Activated T-helper 2 cell treated with anti-CD3 and anti-CD28 coated beads, Interferon-gamma antibody, Interleukin-2, Interleukin-4, amounts not matched to agents 10 μg/mL and 5 μg/mL and 100 μg/mL, durations not matched to agents 14 hours and 24 hours and 36 hours (primary cell): Measurements from ENCODE around the gene C10orf62. TPM values are rescaled to one million over a fixed set of nuclear protein-coding genes. Genes with fewer than 3 reads are reported as not detected.
"Not testable (repeated sequence)": the region's sequence is repeated elsewhere in the genome, so short reads cannot be mapped to it uniquely, and the experiment has no call there.

Experiments used
- DNase-seq: peaks from one replicate; pipeline ENCODE4 v3.0.0; 2021; ENCODE audit warnings: low spot score
- H3K27ac Mint-ChIP-seq: one replicate; pipeline ENCODE4 v1.8.0; 2021; ENCODE audit warnings: mixed read lengths
- H3K27me3 Mint-ChIP-seq: one replicate; pipeline ENCODE4 v1.8.0; 2021; ENCODE audit warnings: low read depth, mixed read lengths
- H3K36me3 Mint-ChIP-seq: one replicate; pipeline ENCODE4 v1.8.0; 2021; ENCODE audit warnings: low read depth, mixed read lengths
- H3K4me1 Mint-ChIP-seq: one replicate; pipeline ENCODE4 v1.8.0; 2021; ENCODE audit warnings: low read depth, mixed read lengths
- H3K4me3 Mint-ChIP-seq: one replicate; pipeline ENCODE4 v1.8.0; 2021; ENCODE audit warnings: low read depth, mild to moderate bottlenecking, moderate library complexity, mixed read lengths
- H3K9me3 Mint-ChIP-seq: one replicate; pipeline ENCODE4 v1.8.0; 2021; ENCODE audit warnings: mixed read lengths
- intact Hi-C: fragments of 100-400 bp; cut with micrococcal nuclease; formaldehyde crosslinking; loops from one replicate; pipeline ENCODE4 v1.15.1; 2023
- total RNA-seq: library from RNA; stranded (reverse); gene quantifications from 2 replicates; pipeline ENCODE4 v1.2.3, GENCODE V29; 2022

C10orf62 gene
- total RNA-seq, 1 donor from 2014 or later = not detected

DNA sequence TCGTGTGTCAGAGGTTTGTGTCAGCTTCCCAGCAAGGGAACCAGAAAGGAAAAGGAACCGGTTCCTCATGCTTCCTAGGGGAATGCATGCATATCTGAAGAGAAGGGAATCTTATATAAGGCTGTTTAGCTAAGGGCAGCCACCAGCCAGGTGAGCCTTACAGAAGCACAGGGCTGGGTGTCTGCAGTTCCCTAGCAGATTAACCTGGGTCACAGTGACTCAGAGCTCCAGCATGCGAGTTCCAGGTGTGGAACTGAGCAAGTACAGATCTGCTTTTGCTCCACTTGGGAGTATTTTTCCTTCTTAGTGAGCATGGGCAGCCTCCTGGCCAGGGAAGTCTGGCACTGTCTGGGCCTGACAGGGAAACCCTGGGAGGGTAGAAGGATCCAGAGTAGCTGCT, 17.9 kb upstream of the C10orf62 start:
- H3K4me3 Mint-ChIP-seq = no peak overlapping the region
- H3K9me3 Mint-ChIP-seq = no peaks in the 10 kb centered on the region
- no peak overlapping the region for H3K27ac Mint-ChIP-seq
- no peaks in the 10 kb centered on the region for H3K36me3 Mint-ChIP-seq
- H3K27me3 Mint-ChIP-seq = no peaks in the 10 kb centered on the region
- intact Hi-C loops = no loop called here
- no peak for DNase-seq
- peaks cover 1% of the 10 kb centered on the region for H3K4me1 Mint-ChIP-seq

DNA sequence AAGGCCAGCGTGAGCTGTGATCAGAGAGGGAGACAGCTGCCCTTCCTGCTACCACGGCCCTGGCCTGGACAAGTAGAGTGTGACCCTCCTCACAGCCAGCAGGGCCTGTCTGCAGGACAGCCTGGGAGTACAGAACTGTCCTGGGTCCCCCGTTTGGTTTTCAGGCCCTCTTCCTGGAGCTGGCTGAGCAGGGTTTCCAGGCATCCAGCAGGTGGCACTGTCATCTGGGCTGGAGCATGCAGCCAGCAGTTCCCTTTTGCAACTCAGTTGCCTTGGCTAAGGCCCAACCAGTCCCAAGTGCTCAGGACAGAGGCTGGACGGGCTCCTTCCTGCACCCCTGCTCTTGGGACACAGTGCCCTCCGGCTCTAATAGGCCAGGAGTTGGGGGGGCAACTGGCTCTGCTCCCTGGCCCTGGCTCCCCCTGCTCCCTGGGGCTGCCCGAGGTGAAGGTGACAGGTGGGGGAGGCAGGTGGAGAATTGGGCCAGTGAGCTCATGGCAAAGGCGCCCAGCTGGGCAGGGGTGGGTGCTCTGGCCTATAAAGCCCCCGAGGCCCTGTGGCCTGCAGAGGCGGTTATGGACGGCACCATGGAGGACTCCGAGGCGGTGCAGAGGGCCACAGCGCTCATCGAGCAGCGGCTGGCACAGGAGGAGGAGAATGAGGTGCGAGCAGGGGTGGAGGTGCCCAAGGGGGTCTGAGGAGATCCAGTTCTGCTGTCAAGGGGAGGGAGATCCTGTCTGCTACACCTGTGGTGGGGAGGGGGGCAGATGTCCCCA, 17.1 kb upstream of the C10orf62 start, which contains the start of gene ANKRD2:
Gene ANKRD2 (plus strand): TSS at position 566 of the 776 bp plus-strand sequence. CDS start 10 bp downstream, at position 576.
- H3K36me3 Mint-ChIP-seq = no peaks in the 10 kb centered on the region
- DNase-seq = peak; percentile 41
- no peaks in the 10 kb centered on the region for H3K4me1 Mint-ChIP-seq
- no peak within 1 kb of the TSS for H3K27ac Mint-ChIP-seq
- H3K4me3 Mint-ChIP-seq = no peak within 1 kb of the TSS
- H3K27me3 Mint-ChIP-seq = no peaks in the 10 kb centered on the region
- no peaks in the 10 kb centered on the region for H3K9me3 Mint-ChIP-seq
- intact Hi-C loops = no loop called here

DNA sequence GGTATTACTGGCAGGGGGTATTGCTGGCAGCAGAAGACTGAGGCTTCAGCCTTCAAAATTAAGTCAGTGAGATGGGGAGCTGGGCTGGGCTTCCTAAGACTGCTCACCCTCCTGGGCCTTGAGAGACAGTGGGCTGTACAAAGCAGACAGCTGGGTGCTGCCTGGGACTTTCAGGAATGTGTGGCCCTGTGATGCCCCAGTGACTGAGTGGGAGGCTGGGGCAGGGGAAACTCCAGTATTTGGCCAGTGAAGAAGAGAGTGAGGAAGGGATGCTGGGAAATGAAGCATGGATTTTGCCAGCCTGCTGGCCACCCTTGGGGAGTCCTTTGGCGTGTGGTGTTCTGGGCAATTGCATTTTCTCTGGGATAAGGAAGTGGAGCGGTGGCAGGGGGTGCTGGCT, 16.5 kb upstream of the C10orf62 start:
- H3K27ac Mint-ChIP-seq = no peak overlapping the region
- intact Hi-C loops = no loop called here
- no peak for DNase-seq
- H3K4me1 Mint-ChIP-seq = no peaks in the 10 kb centered on the region
- H3K4me3 Mint-ChIP-seq = no peak overlapping the region
- H3K27me3 Mint-ChIP-seq = no peaks in the 10 kb centered on the region
- no peaks in the 10 kb centered on the region for H3K36me3 Mint-ChIP-seq
- H3K9me3 Mint-ChIP-seq = no peaks in the 10 kb centered on the region

DNA sequence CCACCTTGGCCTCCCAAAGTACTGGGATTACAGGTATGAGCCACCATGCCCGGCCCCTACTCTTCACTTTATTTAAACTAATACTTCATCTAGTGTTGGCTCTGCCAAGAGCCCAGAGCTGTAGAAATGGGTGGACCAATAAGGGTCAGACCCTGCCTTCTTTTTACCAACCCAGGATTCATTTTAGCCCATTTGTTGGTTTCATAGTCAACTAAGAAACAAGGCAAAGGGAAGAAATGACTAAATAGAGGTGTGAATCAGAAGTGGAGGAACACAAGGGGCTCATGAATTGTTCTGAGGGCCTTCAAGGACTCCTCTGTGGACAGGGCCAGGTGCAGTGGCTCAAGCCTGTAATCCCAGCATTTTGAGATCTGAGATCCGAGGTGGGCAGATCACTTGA, 15.8 kb upstream of the C10orf62 start:
- Mint-ChIP-seq H3K27ac (no peak overlapping the region), H3K27me3 (no peaks in the 10 kb centered on the region), H3K4me1 (no peaks in the 10 kb centered on the region), H3K9me3 (no peaks in the 10 kb centered on the region), H3K4me3 (no peak overlapping the region), H3K36me3 (no peaks in the 10 kb centered on the region)
- intact Hi-C loops = no loop called here
- no peak for DNase-seq

DNA sequence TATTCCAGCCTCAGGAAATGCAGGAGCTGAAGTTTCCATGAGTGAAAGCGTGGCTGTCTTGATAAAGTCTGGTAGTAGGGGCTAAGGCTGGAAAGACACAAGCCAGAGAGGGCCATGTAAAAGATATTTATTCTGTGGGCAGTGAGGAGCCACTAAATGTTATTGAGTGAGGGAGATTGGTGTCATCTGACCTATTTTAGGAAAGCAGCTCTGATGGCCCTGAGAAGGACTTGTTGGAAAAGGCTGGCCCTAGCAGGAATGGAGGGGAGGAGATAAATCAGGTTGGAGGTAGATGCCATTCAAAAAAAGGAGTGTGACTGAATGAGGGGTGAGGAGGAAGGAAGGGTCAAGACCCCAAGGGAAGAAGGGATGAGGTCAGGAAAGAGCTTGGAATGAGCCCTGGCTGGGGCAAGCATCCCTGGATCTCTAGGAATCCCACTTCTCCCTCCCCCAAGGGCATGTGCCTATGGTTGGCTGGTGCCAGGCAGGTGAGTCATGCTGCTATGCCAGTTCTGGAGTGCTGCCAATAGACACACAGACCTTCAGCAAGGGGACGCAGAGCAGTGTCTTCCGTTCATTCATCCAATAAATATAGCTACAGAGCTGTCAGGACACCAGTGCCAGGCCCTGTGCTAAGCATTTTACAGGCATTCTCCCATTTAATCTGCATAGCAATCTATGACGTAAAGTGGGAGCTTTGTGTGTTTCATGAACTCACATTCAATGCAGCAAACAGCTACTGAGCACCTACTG, 15.0 kb upstream of the C10orf62 start:
- H3K36me3 Mint-ChIP-seq = no peaks in the 10 kb centered on the region
- H3K4me1 Mint-ChIP-seq = no peaks in the 10 kb centered on the region
- no peaks in the 10 kb centered on the region for H3K27me3 Mint-ChIP-seq
- H3K9me3 Mint-ChIP-seq = no peaks in the 10 kb centered on the region
- no peak overlapping the region for H3K4me3 Mint-ChIP-seq
- intact Hi-C loops = no loop called here
- no peak for DNase-seq
- no peak overlapping the region for H3K27ac Mint-ChIP-seq

DNA sequence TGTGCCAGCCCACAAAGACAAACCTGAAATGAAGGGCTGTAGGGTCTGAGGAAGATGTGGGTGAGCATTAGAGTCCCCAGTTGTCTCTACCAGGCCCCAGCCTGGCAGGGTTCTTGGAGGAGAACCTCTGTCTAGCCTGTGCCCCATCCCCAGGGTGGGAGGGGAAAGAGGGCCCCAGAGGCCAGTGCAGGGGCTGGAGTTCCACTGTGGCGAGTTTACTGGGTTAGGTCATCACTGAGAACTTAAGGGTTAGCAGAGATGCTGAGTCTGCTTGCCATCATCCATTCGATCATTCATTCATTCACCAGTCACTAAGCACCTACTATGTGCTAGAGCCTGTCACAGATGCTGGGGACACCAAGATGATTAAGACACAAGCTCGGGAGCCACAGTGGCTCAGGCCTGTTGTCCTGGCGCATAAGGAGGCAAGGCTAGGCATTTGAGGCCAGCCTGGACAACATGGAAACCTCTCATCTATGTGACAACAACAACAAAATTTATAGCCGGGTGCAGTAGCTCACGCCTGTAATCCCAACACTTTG, 14.3 kb upstream of the C10orf62 start:
- DNase-seq = no peak
- intact Hi-C loops = no loop called here
- no peaks in the 10 kb centered on the region for H3K4me1 Mint-ChIP-seq
- H3K27me3 Mint-ChIP-seq = peaks cover 2% of the 10 kb centered on the region
- H3K9me3 Mint-ChIP-seq = no peaks in the 10 kb centered on the region
- no peak overlapping the region for H3K27ac Mint-ChIP-seq
- H3K4me3 Mint-ChIP-seq = no peak overlapping the region
- H3K36me3 Mint-ChIP-seq = no peaks in the 10 kb centered on the region

DNA sequence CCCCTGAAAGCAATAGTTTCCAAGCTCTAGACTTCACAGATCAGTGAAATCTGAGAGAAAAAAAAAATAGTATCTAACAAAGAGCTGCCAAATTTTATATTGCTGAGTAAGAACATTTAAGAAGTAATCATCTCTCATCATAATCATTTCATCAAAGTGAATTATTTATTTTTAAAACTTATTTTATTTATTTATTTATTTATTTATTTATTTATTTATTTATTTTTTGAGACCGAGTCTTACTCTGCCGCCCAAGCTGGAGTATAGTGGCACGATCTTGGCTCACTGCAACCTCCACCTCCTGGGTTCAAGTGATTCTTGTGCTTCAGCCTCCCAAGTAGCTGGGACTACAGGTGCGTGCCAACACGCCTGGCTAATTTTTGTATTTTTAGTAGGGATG, 13.0 kb upstream of the C10orf62 start:
- H3K36me3 Mint-ChIP-seq, intact Hi-C loops, H3K27me3 Mint-ChIP-seq, H3K4me1 Mint-ChIP-seq, H3K27ac Mint-ChIP-seq, H3K4me3 Mint-ChIP-seq, H3K9me3 Mint-ChIP-seq, DNase-seq: not testable (repeated sequence)

DNA sequence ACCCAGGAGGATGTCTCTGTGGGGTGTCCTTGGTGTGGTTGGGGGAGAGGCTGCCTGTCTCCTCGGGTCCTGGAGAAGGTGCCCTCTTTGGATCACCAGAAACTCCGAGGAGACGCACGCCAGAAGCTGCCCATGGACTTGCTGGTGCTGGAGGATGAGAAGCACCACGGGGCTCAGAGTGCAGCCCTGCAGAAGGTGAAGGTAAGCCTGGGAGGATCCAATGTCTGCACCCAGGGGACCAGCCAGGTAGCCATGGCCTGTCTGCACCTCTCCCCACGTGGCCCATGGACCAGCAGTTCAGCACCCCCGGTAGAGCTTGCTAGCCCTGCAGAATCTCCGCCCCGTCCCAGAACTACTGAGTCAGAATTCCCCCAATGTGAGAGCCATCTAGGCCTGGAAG, 11.8 kb upstream of the C10orf62 start:
- DNase-seq = no peak
- Mint-ChIP-seq H3K27me3 (peaks cover 2% of the 10 kb centered on the region), H3K36me3 (no peaks in the 10 kb centered on the region), H3K4me1 (no peaks in the 10 kb centered on the region), H3K9me3 (no peaks in the 10 kb centered on the region), H3K27ac (no peak overlapping the region), H3K4me3 (no peak overlapping the region)
- intact Hi-C loops = no loop called here

DNA sequence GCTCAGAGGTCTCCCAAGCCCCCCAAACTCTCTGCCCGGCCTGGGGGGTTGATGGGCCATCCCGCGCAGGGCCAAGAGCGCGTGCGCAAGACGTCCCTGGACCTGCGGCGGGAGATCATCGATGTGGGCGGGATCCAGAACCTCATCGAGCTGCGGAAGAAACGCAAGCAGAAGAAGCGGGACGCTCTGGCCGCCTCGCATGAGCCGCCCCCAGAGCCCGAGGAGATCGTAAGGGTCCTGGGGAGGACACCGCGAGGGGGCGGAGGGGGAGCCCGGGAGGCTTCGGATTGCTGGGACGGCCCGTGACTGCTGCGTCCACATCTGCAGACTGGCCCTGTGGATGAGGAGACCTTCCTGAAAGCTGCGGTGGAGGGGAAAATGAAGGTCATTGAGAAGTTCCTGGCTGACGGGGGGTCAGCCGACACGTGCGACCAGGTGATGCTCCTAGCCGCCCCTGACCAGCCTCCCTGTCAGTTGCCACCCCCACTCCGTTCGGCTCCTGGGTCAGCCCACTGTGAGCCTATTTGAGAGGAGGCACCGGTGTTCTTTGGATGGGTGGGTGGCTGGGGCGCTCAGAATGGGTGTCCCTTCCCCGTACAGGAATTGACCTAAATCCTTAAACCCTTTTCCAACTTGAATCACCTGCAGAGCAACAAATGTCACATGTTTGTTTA, 11.2 kb upstream of the C10orf62 start:
- no peak overlapping the region for H3K4me3 Mint-ChIP-seq
- peaks cover 2% of the 10 kb centered on the region for H3K27me3 Mint-ChIP-seq
- no peak for DNase-seq
- H3K27ac Mint-ChIP-seq = no peak overlapping the region
- intact Hi-C loops = no loop called here
- H3K36me3 Mint-ChIP-seq = no peaks in the 10 kb centered on the region
- no peaks in the 10 kb centered on the region for H3K4me1 Mint-ChIP-seq
- H3K9me3 Mint-ChIP-seq = no peaks in the 10 kb centered on the region

DNA sequence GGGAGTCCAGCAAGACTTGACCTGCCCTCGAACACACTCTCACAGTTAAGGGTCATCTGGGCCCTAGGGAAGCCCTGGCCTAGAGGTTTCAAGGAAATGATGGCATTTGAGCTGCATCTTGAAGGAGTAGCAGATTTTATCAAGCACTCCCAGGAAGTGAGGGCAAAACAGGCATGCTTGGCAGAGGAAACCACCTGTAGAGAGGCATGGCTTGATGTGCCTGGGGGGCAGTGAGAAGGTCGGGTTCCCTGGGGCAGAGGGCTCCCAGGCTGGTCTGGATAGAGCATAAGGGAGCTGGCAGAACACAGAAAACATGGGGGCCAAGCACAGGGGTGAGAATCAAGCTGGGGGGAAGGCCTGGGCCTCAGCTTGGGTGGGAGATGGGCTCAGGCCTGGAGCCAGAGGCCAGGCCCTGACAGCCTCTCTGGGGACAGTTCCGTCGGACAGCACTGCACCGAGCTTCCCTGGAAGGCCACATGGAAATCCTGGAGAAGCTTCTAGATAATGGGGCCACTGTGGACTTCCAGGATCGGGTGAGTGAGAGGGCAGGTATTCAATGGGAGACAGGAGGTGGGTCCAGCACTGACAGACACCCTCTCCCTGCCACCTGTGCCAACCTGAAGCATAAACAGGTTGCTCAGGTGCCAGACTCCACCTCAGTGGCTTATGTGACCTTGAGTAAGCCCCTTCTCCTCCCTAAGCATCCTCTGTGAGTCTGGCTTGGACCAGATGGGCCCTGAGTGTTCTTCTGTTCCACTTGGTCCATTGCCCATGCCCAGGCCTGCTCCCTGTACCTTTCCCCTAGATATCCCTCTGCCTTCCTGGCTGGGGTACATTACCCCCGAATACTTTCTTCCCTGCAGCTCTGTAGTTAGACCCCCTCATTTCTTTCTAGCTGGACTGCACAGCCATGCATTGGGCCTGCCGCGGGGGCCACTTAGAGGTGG, 8.8 kb upstream of the C10orf62 start:
- no peak for DNase-seq
- intact Hi-C loops = no loop called here
- Mint-ChIP-seq H3K4me3 (no peak overlapping the region), H3K27ac (no peak overlapping the region), H3K27me3 (peaks cover 2% of the 10 kb centered on the region), H3K36me3 (no peaks in the 10 kb centered on the region), H3K4me1 (no peaks in the 10 kb centered on the region), H3K9me3 (no peaks in the 10 kb centered on the region)

DNA sequence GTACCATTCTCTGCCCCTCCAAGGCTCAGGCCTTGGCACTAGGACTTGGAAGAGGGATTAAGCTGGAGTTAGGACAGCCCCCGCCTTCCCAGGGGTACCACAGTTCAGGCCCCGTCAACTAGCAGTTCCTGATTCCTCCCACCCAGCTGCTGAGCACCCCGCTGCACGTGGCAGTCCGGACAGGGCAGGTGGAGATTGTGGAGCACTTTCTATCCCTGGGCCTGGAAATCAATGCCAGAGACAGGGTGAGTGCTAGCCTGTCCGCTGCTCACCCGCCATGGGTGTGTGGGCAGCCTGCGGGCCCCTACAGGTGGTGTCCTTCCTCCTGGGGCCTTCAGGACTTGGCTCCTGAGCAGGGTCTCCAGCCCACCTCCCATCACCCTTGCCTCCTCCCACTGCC, 7.4 kb upstream of the C10orf62 start:
- H3K27ac Mint-ChIP-seq = no peak overlapping the region
- no peaks in the 10 kb centered on the region for H3K36me3 Mint-ChIP-seq
- DNase-seq = no peak
- intact Hi-C loops = no loop called here
- peaks cover 2% of the 10 kb centered on the region for H3K27me3 Mint-ChIP-seq
- no peak overlapping the region for H3K4me3 Mint-ChIP-seq
- no peaks in the 10 kb centered on the region for H3K9me3 Mint-ChIP-seq
- no peaks in the 10 kb centered on the region for H3K4me1 Mint-ChIP-seq

DNA sequence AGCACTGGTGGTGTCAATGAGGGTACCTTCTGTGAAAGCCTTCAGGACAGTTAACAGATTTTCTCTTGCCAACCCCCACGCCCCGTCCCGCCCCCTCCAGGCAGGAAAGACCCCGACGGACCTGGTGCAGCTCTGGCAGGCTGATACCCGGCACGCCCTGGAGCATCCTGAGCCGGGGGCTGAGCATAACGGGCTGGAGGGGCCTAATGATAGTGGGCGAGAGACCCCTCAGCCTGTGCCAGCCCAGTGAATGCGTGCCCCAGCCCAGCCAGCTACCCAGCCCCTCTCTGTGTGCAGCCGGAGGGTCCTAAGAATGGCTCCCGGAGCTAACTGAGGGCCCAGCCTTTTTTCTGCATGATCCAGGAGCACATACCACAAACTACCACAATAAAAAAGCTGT, 6.0 kb upstream of the C10orf62 start:
- Mint-ChIP-seq H3K4me1 (no peaks in the 10 kb centered on the region), H3K27ac (no peak overlapping the region), H3K36me3 (no peaks in the 10 kb centered on the region), H3K4me3 (no peak overlapping the region), H3K27me3 (peaks cover 2% of the 10 kb centered on the region), H3K9me3 (no peaks in the 10 kb centered on the region)
- DNase-seq = no peak
- intact Hi-C loops = no loop called here
